Measurements from ENCODE around the gene CYP26B1.

The CYP26B1 gene

GRCh38 chr2:72129681-72130340 lies 17.9 kb downstream of the CYP26B1 start:
- no peaks in the 10 kb centered on the region for H3K9me3 ChIP-seq (ENCODE audit: low read length)
- TF ChIP-seq EZH2 (IDR thresholded peaks at IDR 0.05; ENCODE audit: borderline replicate concordance, low read length): no peak
- TF ChIP-seq, protein P1, sequence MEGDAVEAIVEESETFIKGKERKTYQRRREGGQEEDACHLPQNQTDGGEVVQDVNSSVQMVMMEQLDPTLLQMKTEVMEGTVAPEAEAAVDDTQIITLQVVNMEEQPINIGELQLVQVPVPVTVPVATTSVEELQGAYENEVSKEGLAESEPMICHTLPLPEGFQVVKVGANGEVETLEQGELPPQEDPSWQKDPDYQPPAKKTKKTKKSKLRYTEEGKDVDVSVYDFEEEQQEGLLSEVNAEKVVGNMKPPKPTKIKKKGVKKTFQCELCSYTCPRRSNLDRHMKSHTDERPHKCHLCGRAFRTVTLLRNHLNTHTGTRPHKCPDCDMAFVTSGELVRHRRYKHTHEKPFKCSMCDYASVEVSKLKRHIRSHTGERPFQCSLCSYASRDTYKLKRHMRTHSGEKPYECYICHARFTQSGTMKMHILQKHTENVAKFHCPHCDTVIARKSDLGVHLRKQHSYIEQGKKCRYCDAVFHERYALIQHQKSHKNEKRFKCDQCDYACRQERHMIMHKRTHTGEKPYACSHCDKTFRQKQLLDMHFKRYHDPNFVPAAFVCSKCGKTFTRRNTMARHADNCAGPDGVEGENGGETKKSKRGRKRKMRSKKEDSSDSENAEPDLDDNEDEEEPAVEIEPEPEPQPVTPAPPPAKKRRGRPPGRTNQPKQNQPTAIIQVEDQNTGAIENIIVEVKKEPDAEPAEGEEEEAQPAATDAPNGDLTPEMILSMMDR (IDR thresholded peaks at IDR 0.05; ENCODE audit: low read length): no peak
- H3K4me2 ChIP-seq (ENCODE audit: low read length): no peak overlapping the region
- no peak overlapping the region for H3K9ac ChIP-seq (ENCODE audit: low read length)
- H3K27ac ChIP-seq (ENCODE audit: low read depth, low read length, poor library complexity, severe bottlenecking): no peak overlapping the region
- no peaks in the 10 kb centered on the region for H3K4me1 ChIP-seq (ENCODE audit: insufficient read depth, low read length, severe bottlenecking)
- no peaks in the 10 kb centered on the region for H3K27me3 ChIP-seq (ENCODE audit: insufficient read depth, low read length)
- H3F3A ChIP-seq (ENCODE audit: insufficient read depth, low read length): no peaks in the 10 kb centered on the region
- no peaks in the 10 kb centered on the region for H3K9me2 ChIP-seq (ENCODE audit: low read depth, low read length)
- H3K36me3 ChIP-seq (ENCODE audit: insufficient read depth, low read length): no peaks in the 10 kb centered on the region
- H2AFZ ChIP-seq (ENCODE audit: low read length): no peak overlapping the region
- H4K20me1 ChIP-seq (ENCODE audit: insufficient read depth, low read length): no peaks in the 10 kb centered on the region
- H3K79me2 ChIP-seq (ENCODE audit: insufficient read depth, low read length): no peaks in the 10 kb centered on the region
- no peak overlapping the region for H3K4me3 ChIP-seq (ENCODE audit: low read depth, low read length, poor library complexity, severe bottlenecking)

DNA sequence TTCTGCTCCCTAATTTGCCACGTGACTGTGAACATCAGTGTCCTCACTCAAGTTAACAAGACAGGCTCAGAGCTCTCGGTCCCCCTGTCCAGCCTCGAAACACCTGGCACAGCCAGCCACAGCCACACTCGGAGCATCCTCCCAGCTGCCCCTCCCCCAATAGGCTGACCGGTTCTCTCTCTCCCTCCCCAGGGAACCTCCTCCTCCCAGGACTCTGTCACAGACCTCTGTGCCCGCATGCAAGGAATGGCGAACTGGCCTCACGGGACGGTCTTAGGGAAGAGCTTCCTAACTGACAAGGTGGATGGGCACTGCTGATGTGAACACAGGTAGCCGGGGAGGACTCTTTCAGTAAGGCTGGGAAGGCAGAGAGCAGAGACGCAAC lies 18.8 kb downstream of the CYP26B1 start:
- no peak overlapping the region for H3K4me2 ChIP-seq (ENCODE audit: low read length)
- no peak overlapping the region for H3K9ac ChIP-seq (ENCODE audit: low read length)
- no peaks in the 10 kb centered on the region for H3K4me1 ChIP-seq (ENCODE audit: insufficient read depth, low read length, severe bottlenecking)
- H3K36me3 ChIP-seq (ENCODE audit: insufficient read depth, low read length): no peaks in the 10 kb centered on the region
- H3K4me3 ChIP-seq (ENCODE audit: low read depth, low read length, poor library complexity, severe bottlenecking): no peak overlapping the region
- no peak for TF ChIP-seq EZH2 (IDR thresholded peaks at IDR 0.05; ENCODE audit: borderline replicate concordance, low read length)
- TF ChIP-seq, protein P1 (IDR thresholded peaks at IDR 0.05; ENCODE audit: low read length): no peak
- H4K20me1 ChIP-seq (ENCODE audit: insufficient read depth, low read length): no peaks in the 10 kb centered on the region
- H3K9me3 ChIP-seq (ENCODE audit: low read length): no peaks in the 10 kb centered on the region
- H3K79me2 ChIP-seq (ENCODE audit: insufficient read depth, low read length): no peaks in the 10 kb centered on the region
- H3F3A ChIP-seq (ENCODE audit: insufficient read depth, low read length): no peaks in the 10 kb centered on the region
- H3K27me3 ChIP-seq (ENCODE audit: insufficient read depth, low read length): no peaks in the 10 kb centered on the region
- H3K27ac ChIP-seq (ENCODE audit: low read depth, low read length, poor library complexity, severe bottlenecking): no peak overlapping the region
- no peaks in the 10 kb centered on the region for H3K9me2 ChIP-seq (ENCODE audit: low read depth, low read length)
- H2AFZ ChIP-seq (ENCODE audit: low read length): no peak overlapping the region

DNA sequence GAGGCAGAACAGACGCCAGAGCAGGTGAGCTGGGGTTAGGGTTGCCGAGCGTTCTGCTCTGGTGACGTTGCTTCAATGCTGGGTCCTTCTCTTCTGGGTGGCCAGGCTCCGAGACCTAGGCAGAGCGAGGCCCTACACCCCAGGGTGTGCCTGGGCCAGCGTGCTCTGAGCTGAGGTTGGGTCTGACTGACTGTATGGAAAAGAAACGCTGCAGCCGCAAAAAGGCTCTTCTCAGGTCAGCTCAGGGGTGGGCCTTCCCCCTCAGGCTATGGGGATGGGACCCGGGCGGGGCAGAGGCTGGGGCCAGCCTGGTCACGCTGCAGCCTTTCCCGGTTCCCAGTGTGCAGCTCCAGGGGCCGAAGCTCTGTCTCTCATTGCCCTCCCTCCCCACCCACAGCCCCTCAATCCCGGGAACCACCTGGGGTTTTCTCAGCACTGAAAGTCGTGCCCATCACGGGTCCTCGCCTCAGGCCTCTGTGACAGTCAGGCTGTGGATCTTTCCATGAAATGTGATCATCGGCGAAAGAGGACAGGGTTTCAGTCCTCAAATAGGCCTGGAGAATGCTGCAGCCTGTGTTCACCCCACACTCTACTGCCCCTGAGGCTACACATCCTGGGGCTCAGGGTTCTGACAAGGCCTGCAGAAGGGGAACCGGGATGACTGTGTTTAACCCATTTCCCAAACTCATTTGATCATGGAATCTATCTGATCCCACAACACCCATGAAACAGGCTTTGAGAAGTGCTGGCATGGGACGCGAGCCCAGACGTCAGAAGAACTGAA lies 19.4 kb downstream of the CYP26B1 start:
- Histone ChIP-seq H3K27ac (ENCODE audit: low read depth, low read length, poor library complexity, severe bottlenecking) (no peak overlapping the region), H3F3A (ENCODE audit: insufficient read depth, low read length) (no peaks in the 10 kb centered on the region), H3K9me3 (ENCODE audit: low read length) (no peaks in the 10 kb centered on the region), H4K20me1 (ENCODE audit: insufficient read depth, low read length) (no peaks in the 10 kb centered on the region), H2AFZ (ENCODE audit: low read length) (no peak overlapping the region), H3K4me1 (ENCODE audit: insufficient read depth, low read length, severe bottlenecking) (no peaks in the 10 kb centered on the region), H3K4me3 (ENCODE audit: low read depth, low read length, poor library complexity, severe bottlenecking) (no peak overlapping the region), H3K9me2 (ENCODE audit: low read depth, low read length) (no peaks in the 10 kb centered on the region), H3K4me2 (ENCODE audit: low read length) (no peak overlapping the region), H3K27me3 (ENCODE audit: insufficient read depth, low read length) (no peaks in the 10 kb centered on the region), H3K9ac (ENCODE audit: low read length) (no peak overlapping the region), H3K79me2 (ENCODE audit: insufficient read depth, low read length) (no peaks in the 10 kb centered on the region), H3K36me3 (ENCODE audit: insufficient read depth, low read length) (no peaks in the 10 kb centered on the region)
- TF ChIP-seq, protein P1 (IDR thresholded peaks at IDR 0.05; ENCODE audit: low read length): no peak
- TF ChIP-seq EZH2 (IDR thresholded peaks at IDR 0.05; ENCODE audit: borderline replicate concordance, low read length): no peak

Data from OCI-LY1 (cell line).